GM12878 (cell line): ENCODE data around the gene NUBPL. TPM values are rescaled to one million over a fixed set of nuclear protein-coding genes. Genes with fewer than 3 reads are reported as not detected.

ENCODE experiments used
- ATAC-seq: fragments of 200-7000 bp; cut with Tn5 transposase; 3 replicates; pipeline ENCODE4 v1.9.1; 2020; ENCODE audit warnings: mild to moderate bottlenecking, moderate library complexity
- BruUV-seq: library from RNA; stranded (reverse); fragments of 400-500 nt; replicated peaks from 2 replicates; lab custom pipeline; 2021; lab: Mats Ljungman, UMichigan
- CTCF ChIA-PET: fragments of 300-600 bp; sonication (Branson Sonifier 250); formaldehyde crosslinking; extraction: SDS; loops from one replicate; lab custom pipeline; 2021; ENCODE audit warnings: inconsistent platforms; lab: Yijun Ruan, JAX
- POLR2A ChIA-PET: fragments of 350-600 bp; formaldehyde crosslinking; extraction: SDS; loops from one replicate; lab custom pipeline; 2021; ENCODE audit warnings: inconsistent platforms; lab: Charles Lee
- RAD21 ChIA-PET: fragments of 300-600 bp; sonication (Branson Sonifier 250); formaldehyde crosslinking; loops from one replicate; lab custom pipeline; 2023; ENCODE audit warnings: antibody characterized with exemption; ENCODE audit not compliant: unreplicated experiment; lab: Charles Lee
- SMC1A ChIA-PET: fragments of 300-600 bp; sonication (Branson Sonifier 250); formaldehyde crosslinking; loops from one replicate; lab custom pipeline; 2023; ENCODE audit not compliant: unreplicated experiment, uncharacterized antibody; lab: Charles Lee
- DNase-seq: peaks from one replicate; pipeline ENCODE4 v3.0.0-alpha.2; 2011; ENCODE audit warnings: low read depth, low spot score
- FAIRE-seq: peaks from 3 replicates; lab custom pipeline; 2011; peaks lifted over from hg19 to GRCh38; lab: Jason Lieb, UNC
- H2AFZ ChIP-seq: 2 replicates; pipeline ENCODE4 v1.6.0; 2011; ENCODE audit warnings: low read depth, low read length, control low read depth; ENCODE audit not compliant: control insufficient read depth
- H3K27ac ChIP-seq: 2 replicates; pipeline ENCODE4 v1.5.1; 2011; ENCODE audit warnings: control low read depth; ENCODE audit not compliant: control insufficient read depth, insufficient read depth
- H3K27me3 ChIP-seq, 2 experiments: replicated peaks in 1 of 2; 2 replicates each; pipeline versions ENCODE4 v1.6.0 to v1.6.1; 2011; ENCODE audit warnings: low read length in 1 of 2; ENCODE audit not compliant: control insufficient read depth in 2 of 2, insufficient read depth in 2 of 2
- H3K36me3 ChIP-seq, 2 experiments: 2 replicates each; pipeline ENCODE4 v1.5.1; 2011; ENCODE audit warnings: low read length in 1 of 2; ENCODE audit not compliant: control insufficient read depth in 2 of 2, insufficient read depth in 2 of 2
- H3K4me1 ChIP-seq: 2 replicates; pipeline ENCODE4 v1.6.1; 2011; ENCODE audit warnings: mild to moderate bottlenecking, low read length, moderate library complexity, mixed read lengths; ENCODE audit not compliant: control insufficient read depth, insufficient read depth
- H3K4me2 ChIP-seq: 2 replicates; pipeline ENCODE4 v1.6.0; 2011; ENCODE audit warnings: control low read depth; ENCODE audit not compliant: control insufficient read depth, insufficient read depth
- H3K4me3 ChIP-seq: fragments of 200-600 bp; sonication (generic); 2 replicates; pipeline ENCODE4 v1.5.1; 2016
- H3K79me2 ChIP-seq: 2 replicates; pipeline ENCODE4 v1.6.0; 2011; ENCODE audit warnings: low read length; ENCODE audit not compliant: control insufficient read depth, insufficient read depth
- H3K9ac ChIP-seq: 2 replicates; pipeline ENCODE4 v1.8.0; 2011; ENCODE audit warnings: low read length, control low read depth, mixed read lengths; ENCODE audit not compliant: control insufficient read depth, insufficient read depth
- H3K9me3 ChIP-seq: replicated peaks from 3 replicates; pipeline ENCODE4 v1.5.1; 2011; ENCODE audit warnings: mild to moderate bottlenecking, low read length; ENCODE audit not compliant: control insufficient read depth, insufficient read depth
- H4K20me1 ChIP-seq: 2 replicates; pipeline ENCODE4 v1.6.0; 2011; ENCODE audit not compliant: control insufficient read depth, insufficient read depth
- ATF7 ChIP-seq: fragments of 450-650 bp; IDR thresholded peaks from 2 replicates; pipeline ENCODE4 v1.6.1; 2016; ENCODE audit warnings: low read depth, mild to moderate bottlenecking
- CHD2 ChIP-seq: IDR thresholded peaks from 2 replicates; pipeline ENCODE4 v1.6.1; 2011; ENCODE audit warnings: low read depth, low read length, improper control_type of control experiment, borderline replicate concordance
- EGR1 ChIP-seq, 2 experiments: IDR thresholded peaks; 1 replicate in 1 of 2; 2 replicates in 1 of 2; pipeline ENCODE4 v1.6.1; 2011 to 2012; ENCODE audit warnings: low read depth in 2 of 2, low read length in 2 of 2, borderline replicate concordance in 1 of 2, mild to moderate bottlenecking in 1 of 2, moderate library complexity in 1 of 2
- EP300 ChIP-seq, 2 experiments: fragments of 150-350 bp in 1 of 2; IDR thresholded peaks; 2 replicates each; pipeline ENCODE4 v1.6.1; 2011 to 2012; ENCODE audit warnings: low read depth in 2 of 2, low read length in 2 of 2, borderline replicate concordance in 1 of 2, improper control_type of control experiment in 1 of 2, inconsistent platforms in 1 of 2; ENCODE audit not compliant: control insufficient read depth in 1 of 2
- FOS ChIP-seq: IDR thresholded peaks from 3 replicates; pipeline ENCODE4 v1.6.1; 2011; ENCODE audit warnings: borderline replicate concordance; ENCODE audit not compliant: insufficient read length; ENCODE audit errors: extremely low read depth
- FOXK2 ChIP-seq: fragments of 450-650 bp; IDR thresholded peaks from 2 replicates; pipeline ENCODE4 v1.6.1; 2017; ENCODE audit warnings: mild to moderate bottlenecking, moderate library complexity
- MYB ChIP-seq: fragments of 150-350 bp; IDR thresholded peaks from 2 replicates; pipeline ENCODE4 v1.6.1; 2014; ENCODE audit warnings: mild to moderate bottlenecking, low read depth, low read length, borderline replicate concordance
- NBN ChIP-seq: fragments of 450-650 bp; IDR thresholded peaks from 2 replicates; pipeline ENCODE4 v1.6.1; 2016
- POU2F2 ChIP-seq: IDR thresholded peaks from 3 replicates; pipeline ENCODE4 v1.6.1; 2011; ENCODE audit warnings: low read depth, mild to moderate bottlenecking, low read length, borderline replicate concordance
- RAD51 ChIP-seq: fragments of 450-650 bp; IDR thresholded peaks from 2 replicates; pipeline ENCODE4 v1.6.1; 2016; ENCODE audit warnings: moderate library complexity, mild to moderate bottlenecking, inconsistent platforms
- RELA ChIP-seq: fragments of 450-650 bp; IDR thresholded peaks from 2 replicates; pipeline ENCODE4 v1.8.0; 2014; ENCODE audit warnings: borderline replicate concordance; ENCODE audit not compliant: partially characterized antibody
- WRNIP1 ChIP-seq: IDR thresholded peaks from 2 replicates; pipeline ENCODE4 v1.6.1; 2011; ENCODE audit warnings: low read depth, low read length, improper control_type of control experiment, borderline replicate concordance
- WGBS: methylation state at CpG from one replicate; pipeline ENCODE4 v1.1.6; 2016; ENCODE audit warnings: low lambda C conversion rate; ENCODE audit not compliant: insufficient replicate concordance, insufficient coverage; ENCODE audit errors: missing lambda C conversion rate; 5-methylcytosine and 5-hydroxymethylcytosine counted together
- in situ Hi-C: fragments of 300-500 bp; cut with MboI; formaldehyde crosslinking; loops from 9 replicates; pipeline ENCODE4 v1.14.3; 2018; ENCODE audit warnings: mixed read lengths
- intact Hi-C: fragments of 100-400 bp; cut with micrococcal nuclease; formaldehyde crosslinking; loops from one replicate; pipeline ENCODE4 v1.14.2; 2022; ENCODE audit not compliant: unreplicated experiment
- polyA plus RNA-seq, 11 experiments: library from polyadenylated mRNA; depleted of rRNA in 4 of 11; unstranded in 6 of 11; stranded (reverse) in 5 of 11; fragments of >200 nt; fragmentation: Nextera tagmentation in 4 of 11; fragmentation: Illumina TruSeq in 1 of 11; extraction: Ambion mirVana in 4 of 11; extraction: Trizol in 1 of 11; gene quantifications; 1 replicate in 1 of 11; 2 replicates in 10 of 11; pipeline versions ENCODE4 v1.2.1 to v1.2.3, GENCODE V29; 2011 to 2016; ENCODE audit warnings: inconsistent platforms in 2 of 11, missing spikeins in 2 of 11, low read depth in 1 of 11
- total RNA-seq, 4 experiments: library from RNA; depleted of rRNA in 3 of 4; stranded (reverse); fragments of >200 nt in 3 of 4; fragmentation: Illumina TruSeq in 1 of 4; extraction: Trizol in 1 of 4; gene quantifications; 2 replicates each; pipeline versions ENCODE4 v1.2.1 to v1.2.3, GENCODE V29; 2013 to 2021
- TF ChIP-seq, protein P1 (sequence below): fragments of 450-650 bp; IDR thresholded peaks from 2 replicates; pipeline ENCODE4 v1.6.1; 2014; ENCODE audit warnings: mild to moderate bottlenecking
- TF ChIP-seq, protein P2 (sequence below): IDR thresholded peaks from 2 replicates; pipeline ENCODE4 v1.6.1; 2011; ENCODE audit warnings: low read depth, mild to moderate bottlenecking, low read length, moderate library complexity, borderline replicate concordance; ENCODE audit errors: extremely low read depth

NUBPL gene
- total and polyA plus RNA-seq, 10 of the 15 experiments (the other 5 are each of a cell fraction or from before 2014, with no cell fraction given): 3.4 to 11.6 (median 8.1) TPM

- FAIRE-seq: no peak
- BruUV-seq: no TSS peak
- TF ChIP-seq MYB: no peak
- no peak for TF ChIP-seq RAD51
- TF ChIP-seq WRNIP1: no peak
- no peak for TF ChIP-seq POU2F2
- TF ChIP-seq EP300 (IDR thresholded peaks at IDR 0.05; ENCODE audit: borderline replicate concordance in 1 of 2, control insufficient read depth in 1 of 2, low read depth in 2 of 2, low read length in 2 of 2): no peak
- no peak for TF ChIP-seq NBN
- no peak for TF ChIP-seq CHD2
- TF ChIP-seq ATF7: no peak
- no peak for TF ChIP-seq EGR1 (IDR thresholded peaks at IDR 0.05; ENCODE audit: borderline replicate concordance in 1 of 2, low read depth in 2 of 2, low read length in 2 of 2)
- TF ChIP-seq FOS: no peak
- TF ChIP-seq, protein P1, sequence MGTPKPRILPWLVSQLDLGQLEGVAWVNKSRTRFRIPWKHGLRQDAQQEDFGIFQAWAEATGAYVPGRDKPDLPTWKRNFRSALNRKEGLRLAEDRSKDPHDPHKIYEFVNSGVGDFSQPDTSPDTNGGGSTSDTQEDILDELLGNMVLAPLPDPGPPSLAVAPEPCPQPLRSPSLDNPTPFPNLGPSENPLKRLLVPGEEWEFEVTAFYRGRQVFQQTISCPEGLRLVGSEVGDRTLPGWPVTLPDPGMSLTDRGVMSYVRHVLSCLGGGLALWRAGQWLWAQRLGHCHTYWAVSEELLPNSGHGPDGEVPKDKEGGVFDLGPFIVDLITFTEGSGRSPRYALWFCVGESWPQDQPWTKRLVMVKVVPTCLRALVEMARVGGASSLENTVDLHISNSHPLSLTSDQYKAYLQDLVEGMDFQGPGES: no peak
- no peak for TF ChIP-seq RELA
- TF ChIP-seq, protein P2, sequence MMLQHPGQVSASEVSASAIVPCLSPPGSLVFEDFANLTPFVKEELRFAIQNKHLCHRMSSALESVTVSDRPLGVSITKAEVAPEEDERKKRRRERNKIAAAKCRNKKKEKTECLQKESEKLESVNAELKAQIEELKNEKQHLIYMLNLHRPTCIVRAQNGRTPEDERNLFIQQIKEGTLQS: no peak
- no peak for TF ChIP-seq FOXK2
Measured at GRCh38 chr14:31886156-31886835, 325.1 kb downstream of the NUBPL start.

More at GRCh38 chr14:31886156-31886835, 325.1 kb downstream of the NUBPL start:
- Histone ChIP-seq H3K27ac (no peak overlapping the region), H3K36me3 (no peaks in the 10 kb centered on the region), H3K9ac (no peak overlapping the region), H4K20me1 (no peaks in the 10 kb centered on the region), H2AFZ (no peak overlapping the region), H3K4me3 (no peak overlapping the region), H3K9me3 (no peaks in the 10 kb centered on the region), H3K27me3 (no peaks in the 10 kb centered on the region), H3K79me2 (no peaks in the 10 kb centered on the region), H3K4me2 (no peak overlapping the region), H3K4me1 (no peaks in the 10 kb centered on the region)
- no peak for DNase-seq
- WGBS: 59% methylated on average over 3 of the region's 3 CpGs
- RAD21 ChIA-PET: no interaction called here
- CTCF ChIA-PET: no interaction called here
- in situ Hi-C loops: no loop called here
- ATAC-seq: no peak
- SMC1A ChIA-PET: interaction anchor here (0.6 kb wide), 1 partner anchor 10 kb away, joined by 3 read pairs; no protein-coding TSS in a partner anchor
- intact Hi-C loops: no loop called here
- POLR2A ChIA-PET: no interaction called here
